OCI-LY7 (cell line): ENCODE data around the gene TFAP2A.

ENCODE experiments used
- EZH2phosphoT487 ChIP-seq: fragments of 200-600 bp; sonication (generic); IDR thresholded peaks from 2 replicates; pipeline ENCODE4 v1.6.1; 2018; ENCODE audit warnings: low read depth, borderline replicate concordance, mild to moderate bottlenecking, mixed run types, antibody characterized with exemption, low read length, moderate library complexity, mixed read lengths
- TF ChIP-seq, protein P1 (sequence below): fragments of 200-600 bp; sonication (generic); conservative IDR thresholded peaks from 2 replicates; pipeline ENCODE4 v1.5.1; 2014; ENCODE audit warnings: mild to moderate bottlenecking, antibody characterized with exemption, low read length, moderate library complexity, mixed read lengths

DNA sequence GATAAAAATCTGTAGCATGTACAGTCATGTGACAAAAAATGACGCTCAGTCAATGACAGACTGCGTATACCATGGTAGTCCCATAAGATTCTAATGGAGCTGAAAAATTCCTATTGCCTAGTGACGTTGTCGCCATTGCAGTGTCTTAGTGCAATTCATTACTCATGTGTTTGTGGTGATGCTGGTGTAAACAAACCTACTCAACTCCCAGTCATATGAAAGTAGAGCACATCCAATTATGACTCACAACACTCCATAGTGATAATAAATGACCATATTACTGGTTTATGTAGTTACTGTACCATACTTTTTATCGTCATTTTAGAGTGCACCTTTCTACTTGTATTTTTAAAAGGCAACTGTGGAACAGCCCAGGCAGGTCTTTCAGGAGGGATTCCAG is 45.0 kb downstream of the TFAP2A start:
- TF ChIP-seq, protein P1, sequence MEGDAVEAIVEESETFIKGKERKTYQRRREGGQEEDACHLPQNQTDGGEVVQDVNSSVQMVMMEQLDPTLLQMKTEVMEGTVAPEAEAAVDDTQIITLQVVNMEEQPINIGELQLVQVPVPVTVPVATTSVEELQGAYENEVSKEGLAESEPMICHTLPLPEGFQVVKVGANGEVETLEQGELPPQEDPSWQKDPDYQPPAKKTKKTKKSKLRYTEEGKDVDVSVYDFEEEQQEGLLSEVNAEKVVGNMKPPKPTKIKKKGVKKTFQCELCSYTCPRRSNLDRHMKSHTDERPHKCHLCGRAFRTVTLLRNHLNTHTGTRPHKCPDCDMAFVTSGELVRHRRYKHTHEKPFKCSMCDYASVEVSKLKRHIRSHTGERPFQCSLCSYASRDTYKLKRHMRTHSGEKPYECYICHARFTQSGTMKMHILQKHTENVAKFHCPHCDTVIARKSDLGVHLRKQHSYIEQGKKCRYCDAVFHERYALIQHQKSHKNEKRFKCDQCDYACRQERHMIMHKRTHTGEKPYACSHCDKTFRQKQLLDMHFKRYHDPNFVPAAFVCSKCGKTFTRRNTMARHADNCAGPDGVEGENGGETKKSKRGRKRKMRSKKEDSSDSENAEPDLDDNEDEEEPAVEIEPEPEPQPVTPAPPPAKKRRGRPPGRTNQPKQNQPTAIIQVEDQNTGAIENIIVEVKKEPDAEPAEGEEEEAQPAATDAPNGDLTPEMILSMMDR: no peak
- TF ChIP-seq EZH2phosphoT487: no peak
